Measurements from ENCODE around the gene INSYN1.

The INSYN1 gene

DNA sequence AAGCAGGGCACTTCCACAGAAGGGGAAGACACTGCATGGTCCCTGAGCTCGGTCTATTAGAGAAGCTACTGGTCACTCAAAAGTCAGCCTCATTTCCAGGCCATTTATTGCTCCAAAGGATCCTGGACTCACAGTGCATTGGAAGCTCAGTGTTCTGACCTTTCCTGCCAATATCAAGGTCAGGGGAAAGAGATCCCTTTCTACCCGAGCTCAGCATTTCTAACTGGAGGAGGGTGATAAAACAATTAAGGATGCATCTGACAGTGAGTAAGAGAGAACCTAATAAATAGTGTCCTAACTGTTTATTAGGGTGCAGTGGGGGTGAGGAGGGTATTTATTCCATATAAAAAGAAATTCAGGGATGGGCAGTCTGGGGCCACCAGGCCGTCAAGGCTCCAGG lies 26.8 kb upstream of the INSYN1 start:
- no peak for DNase-seq

DNA sequence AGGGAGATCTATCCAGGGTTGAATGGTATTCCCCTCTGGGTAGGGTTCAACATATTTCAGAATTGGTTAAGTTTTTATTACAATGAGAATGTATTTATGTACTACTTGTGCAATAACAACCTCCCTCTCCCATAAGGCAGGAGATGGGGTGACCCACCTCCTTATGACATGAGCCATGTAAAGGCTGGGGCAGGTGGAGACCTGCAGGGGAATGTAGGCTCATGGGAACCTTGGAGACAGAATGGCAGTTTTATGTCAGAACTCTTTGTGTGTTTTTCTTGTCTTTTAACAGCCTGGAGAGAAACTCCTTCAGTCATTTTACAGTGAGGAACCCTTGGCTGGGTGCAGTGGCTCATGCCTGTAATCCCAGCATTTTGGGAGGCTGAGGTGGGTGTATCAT lies 24.6 kb upstream of the INSYN1 start:
- no peak for DNase-seq

- no peak for DNase-seq
These were observed 20.3 kb upstream of the INSYN1 start for GRCh38 chr15:73773428-73773827.

GRCh38 chr15:73771385-73772045 lies 18.4 kb upstream of the INSYN1 start:
- no peak for DNase-seq

- DNase-seq, result no peak
These were observed 16.9 kb upstream of the INSYN1 start for GRCh38 chr15:73770050-73770449.

GRCh38 chr15:73767806-73768501 lies 14.8 kb upstream of the INSYN1 start:
- no peak for DNase-seq

DNA sequence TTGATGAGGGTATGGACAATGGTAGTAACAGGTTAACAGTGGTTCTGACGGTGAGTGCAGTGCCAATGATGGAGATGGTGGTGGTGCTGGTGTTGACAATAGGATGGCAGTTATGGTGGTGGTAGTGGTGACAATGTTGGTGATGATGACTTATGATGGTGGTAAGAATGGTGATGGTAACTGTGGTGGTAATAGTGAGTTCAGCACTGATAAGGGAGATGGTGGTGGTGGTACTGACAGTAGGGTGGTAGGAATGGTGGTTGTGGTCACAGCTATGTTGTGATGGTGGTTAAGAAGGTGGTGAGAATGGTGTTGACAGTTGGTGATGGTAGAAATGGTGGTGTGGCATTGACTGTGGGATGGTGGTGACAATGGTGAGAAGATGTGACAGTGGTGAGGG lies 13.4 kb upstream of the INSYN1 start:
- no peak for DNase-seq

- no peak for DNase-seq
These were observed 12.6 kb upstream of the INSYN1 start for GRCh38 chr15:73765778-73766177.

GRCh38 chr15:73763931-73764330 lies 10.8 kb upstream of the INSYN1 start:
- DNase-seq, result peak in 1 of 56 donors; percentile 22

DNA sequence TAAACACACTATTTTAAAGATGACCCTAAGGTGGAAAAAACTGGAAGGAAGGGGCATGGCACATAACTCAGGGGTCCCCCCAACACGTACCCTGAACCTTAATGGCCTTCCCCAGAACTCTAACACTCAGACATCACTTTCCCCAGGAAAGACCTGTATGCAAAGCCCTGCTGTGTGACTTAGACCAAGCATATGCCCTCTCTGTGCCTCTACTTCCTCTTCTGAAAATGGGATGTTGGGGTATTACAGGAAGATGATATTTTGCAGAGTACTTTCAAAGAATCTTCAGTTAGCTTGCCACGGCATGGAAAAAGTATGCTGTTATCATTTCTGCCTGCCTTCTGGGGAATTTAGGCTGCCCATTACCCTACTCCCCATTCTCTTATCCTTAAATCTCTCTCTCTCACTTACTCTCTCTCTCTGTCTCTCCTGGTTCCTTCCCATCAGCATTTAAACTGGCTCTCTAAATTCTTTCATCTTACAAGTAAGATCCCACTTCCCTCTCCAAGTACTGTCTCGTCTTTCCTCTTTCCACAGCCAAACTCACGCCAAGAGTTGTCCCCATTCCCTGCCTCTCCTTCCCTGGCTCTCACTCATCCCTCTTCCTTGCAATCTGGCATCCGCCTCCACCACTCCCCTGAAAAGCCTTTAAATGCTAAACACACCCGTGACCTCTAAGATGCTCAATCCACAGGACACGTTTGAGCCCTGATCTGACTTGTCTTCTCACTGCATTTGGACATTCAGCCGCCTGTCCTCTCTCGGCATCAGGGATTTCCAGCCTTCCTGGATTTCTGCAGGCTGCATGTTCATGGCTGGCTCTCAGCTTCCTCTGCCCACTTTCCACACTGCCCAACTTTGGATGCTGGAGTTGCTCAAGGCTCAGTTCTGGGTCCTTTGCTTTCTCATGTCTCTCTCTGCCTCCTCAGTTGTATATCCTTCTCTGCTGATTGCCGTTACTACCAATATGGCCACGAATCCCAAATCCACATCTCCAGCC lies 7.5 kb upstream of the INSYN1 start:
- no peak for DNase-seq

GRCh38 chr15:73758461-73758860 lies 5.3 kb upstream of the INSYN1 start:
- no peak for DNase-seq

DNA sequence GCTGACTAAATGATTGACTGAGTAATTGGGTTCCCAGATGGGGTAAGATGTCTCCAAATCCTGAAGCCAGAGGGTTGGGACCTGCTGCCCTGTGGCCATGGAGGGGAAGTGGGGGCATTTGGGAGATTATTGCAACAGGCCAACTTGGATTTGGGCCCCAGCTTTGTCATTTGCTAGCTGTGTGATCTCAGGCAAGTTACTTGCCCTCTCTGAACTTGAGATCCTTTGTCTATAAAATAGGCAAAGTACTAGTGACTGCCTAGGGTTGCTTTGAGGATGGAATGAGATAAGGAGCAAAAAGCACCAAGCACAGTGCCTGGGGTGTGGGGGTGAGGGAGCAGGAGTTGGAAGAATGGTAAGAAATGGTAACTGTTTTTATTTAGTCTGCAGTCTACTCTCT lies 4.4 kb upstream of the INSYN1 start:
- no peak for DNase-seq

GRCh38 chr15:73756947-73757513 lies 3.9 kb upstream of the INSYN1 start:
- peak in 3 of 56 donors; percentile 17 to 42 (median 21) for DNase-seq

DNA sequence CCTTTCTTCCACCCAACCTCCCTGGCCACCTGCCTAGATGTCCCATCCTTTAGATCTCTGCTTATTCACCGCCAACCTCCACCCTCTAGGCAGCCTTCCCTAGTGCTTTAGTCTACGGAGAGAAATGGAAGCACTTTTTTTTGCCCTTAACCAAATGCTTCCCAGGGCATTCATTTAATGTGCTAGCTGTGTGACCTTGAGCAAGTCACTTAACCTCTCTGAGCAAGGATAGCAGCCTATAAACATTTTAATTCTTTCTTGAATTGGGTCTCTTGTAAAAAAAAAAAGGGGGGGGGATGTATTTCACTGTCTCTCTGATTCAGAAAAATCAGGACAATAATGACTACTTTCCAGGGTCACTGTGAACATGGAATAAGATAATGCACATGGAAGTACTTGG lies 3.2 kb upstream of the INSYN1 start:
- no peak for DNase-seq

- DNase-seq, result no peak
These were observed 2.8 kb upstream of the INSYN1 start for GRCh38 chr15:73755946-73756345.

DNA sequence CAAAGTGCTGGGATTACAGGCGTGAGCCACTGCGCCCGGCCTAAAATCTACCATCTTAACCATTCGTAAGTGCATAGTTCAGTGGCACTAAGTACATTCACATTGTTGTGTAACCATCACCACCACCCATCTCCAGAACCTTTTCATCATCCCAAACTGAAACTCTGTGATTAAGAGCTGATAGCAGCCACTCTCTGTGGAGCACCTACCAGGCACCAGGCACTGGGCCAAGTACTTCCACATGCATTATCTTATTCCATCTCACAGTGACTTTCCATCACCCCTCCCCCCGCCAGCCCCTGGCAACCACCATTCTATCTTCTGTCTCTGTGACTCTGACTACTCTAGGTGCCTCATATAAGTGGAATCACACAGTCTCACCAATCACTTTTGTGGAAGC lies 2.3 kb upstream of the INSYN1 start:
- peak in 1 of 56 donors; percentile 43 for DNase-seq

- DNase-seq, result no peak
These were observed 1.3 kb upstream of the INSYN1 start for GRCh38 chr15:73754461-73754860.

DNA sequence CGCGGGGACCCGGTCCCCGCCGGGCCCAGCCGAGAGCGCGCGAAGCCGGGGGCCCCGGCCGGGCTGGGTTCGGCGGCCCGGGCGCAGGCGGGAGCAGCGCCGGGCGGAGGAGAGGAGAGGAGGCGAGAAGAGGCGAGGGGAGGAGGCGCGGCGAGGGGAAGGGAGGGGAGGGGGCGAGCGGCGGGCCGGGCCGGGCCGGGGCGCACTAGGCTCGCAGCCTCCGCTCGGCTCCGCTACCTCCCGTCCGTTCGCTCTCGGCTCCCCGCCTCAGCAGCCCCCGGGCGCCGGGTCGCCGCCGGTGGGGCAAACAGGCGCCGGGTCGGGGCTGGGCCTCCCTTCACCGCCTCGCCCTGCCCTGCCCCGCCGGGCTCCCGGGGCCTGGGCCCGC lies 351 bp downstream of the INSYN1 start:
- DNase-seq, result peak in 2 of 56 donors; percentile 14 to 15

DNA sequence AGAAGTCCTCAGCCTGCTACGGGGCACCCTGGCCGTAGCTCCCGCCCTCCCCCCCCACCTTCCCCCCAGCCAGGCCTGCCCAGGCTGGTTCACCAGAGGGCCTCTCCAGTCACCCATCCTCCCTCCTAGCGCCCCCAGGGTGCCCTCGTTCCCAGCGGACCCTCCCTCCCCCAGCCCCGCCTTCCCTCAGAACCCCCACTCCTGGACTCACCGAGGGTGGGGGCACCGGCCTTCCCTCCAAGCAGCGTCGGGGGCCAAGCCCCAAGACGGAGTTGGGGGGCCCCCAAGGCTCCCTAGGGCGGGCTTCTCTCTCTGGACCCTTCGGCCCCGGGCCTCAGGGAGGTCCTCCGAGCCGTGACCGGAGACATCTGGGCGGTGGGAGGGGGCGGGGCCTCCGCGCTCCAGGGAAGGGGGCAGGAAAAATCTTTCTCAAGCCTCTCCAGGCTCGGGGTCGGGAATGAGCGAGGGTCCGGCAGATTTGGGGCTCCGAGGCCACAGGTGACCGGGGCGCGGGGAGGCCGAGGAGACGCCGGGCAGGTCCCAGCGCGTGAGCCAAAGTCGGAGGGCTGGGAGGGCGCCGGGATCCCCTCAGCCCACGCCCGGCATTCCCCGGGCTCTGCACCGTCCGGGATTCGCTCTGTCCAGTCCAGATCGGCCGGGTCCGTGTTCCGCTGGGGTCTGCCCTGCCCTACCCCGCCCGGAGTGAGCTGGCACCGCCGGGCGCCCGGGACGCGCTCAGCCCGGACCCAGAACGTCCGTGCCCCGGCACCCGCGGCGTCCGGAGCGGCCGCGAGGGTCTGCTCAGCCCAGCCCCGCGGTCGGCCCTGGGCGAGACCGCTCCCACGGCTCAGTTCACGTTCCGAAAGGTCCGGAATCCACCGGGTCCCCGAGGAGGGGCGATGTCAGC lies 999 bp downstream of the INSYN1 start:
- no peak for DNase-seq

DNA sequence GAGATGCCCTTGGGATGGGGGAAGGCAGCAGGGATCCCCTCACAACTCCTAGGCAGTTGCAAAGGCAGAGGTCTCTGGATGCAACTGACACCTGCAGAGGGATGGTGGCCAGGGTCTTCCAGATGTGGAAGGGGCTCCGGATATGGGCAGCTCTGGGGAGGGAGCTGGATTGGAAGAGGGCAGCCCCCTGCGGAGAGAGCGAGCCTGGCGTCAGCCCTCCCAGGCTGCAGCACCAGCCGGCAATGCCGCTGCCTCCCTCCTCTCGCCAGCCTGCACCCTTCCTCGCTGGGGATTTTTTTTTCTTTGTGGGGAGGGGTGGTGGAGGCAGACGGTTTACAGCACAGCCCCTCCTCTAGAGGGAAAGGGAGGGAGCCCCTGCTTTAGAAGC lies 1.6 kb downstream of the INSYN1 start:
- DNase-seq, result peak in 6 of 56 donors; percentile 21 to 61 (median 34)

DNA sequence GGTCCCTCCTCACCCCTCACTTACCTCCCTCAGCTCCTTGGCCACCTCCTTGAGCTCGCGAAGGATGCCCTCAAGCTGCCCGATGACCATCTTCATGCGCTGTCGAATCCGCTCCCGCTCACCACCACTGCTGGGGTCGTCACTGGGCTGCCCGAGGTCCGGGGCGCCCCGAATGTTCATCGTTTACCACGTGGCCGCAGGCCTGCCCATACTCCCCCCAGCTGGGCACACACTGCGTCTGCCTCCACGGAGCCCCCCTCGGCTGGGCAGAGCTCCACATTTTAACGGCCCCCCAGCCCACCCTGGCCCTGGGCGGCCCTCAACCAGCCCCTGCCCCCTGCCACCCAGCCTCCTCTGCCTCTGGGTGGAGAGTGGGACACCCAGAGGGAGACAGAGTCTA lies 2.2 kb downstream of the INSYN1 start:
- DNase-seq, result no peak

All from amygdala (tissue), 56 donors.